ENCODE data around the gene EXOC6B. TPM values are rescaled to one million over a fixed set of nuclear protein-coding genes. Genes with fewer than 3 reads are reported as not detected.

EXOC6B gene
- total RNA-seq, 6 experiments from 2014 or later, result 7.8 to 15.1 (median 9.1) TPM

DNA sequence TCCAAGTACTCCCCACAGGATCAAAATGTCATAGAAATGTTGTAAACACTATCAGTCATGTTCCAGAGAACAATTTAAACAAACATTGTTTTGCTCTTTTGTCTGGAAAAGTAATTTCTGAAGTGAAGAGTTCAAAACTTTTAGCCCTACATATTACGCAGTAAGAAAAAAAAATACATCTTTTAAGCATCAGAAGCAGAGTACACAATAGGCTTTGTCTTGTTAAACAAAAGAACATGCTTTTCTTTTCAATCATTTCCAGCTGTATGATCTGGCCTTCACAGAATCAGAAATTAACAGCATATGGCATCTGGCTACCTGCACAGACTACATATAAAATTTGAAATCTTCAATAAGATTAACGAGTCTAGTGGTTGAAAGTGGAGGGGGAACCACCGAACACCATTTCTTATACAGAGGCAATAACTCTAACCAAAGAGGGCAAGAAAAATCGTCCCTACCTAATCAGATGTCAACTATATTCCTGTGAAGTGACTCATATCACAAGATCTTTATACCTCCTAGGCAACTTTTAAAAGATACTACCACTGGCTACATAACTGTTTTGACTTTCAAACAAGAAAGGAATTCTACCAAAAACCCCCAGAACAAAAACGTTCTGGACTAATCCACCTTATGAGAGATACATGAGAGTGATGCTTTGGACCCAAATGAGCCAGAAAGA, 149.3 kb downstream of the EXOC6B start:
- H3K4me3 ChIP-seq, result no peak overlapping the region
- TF ChIP-seq POLR2A (IDR thresholded peaks at IDR 0.05), result no peak
- TF ChIP-seq, protein P1, sequence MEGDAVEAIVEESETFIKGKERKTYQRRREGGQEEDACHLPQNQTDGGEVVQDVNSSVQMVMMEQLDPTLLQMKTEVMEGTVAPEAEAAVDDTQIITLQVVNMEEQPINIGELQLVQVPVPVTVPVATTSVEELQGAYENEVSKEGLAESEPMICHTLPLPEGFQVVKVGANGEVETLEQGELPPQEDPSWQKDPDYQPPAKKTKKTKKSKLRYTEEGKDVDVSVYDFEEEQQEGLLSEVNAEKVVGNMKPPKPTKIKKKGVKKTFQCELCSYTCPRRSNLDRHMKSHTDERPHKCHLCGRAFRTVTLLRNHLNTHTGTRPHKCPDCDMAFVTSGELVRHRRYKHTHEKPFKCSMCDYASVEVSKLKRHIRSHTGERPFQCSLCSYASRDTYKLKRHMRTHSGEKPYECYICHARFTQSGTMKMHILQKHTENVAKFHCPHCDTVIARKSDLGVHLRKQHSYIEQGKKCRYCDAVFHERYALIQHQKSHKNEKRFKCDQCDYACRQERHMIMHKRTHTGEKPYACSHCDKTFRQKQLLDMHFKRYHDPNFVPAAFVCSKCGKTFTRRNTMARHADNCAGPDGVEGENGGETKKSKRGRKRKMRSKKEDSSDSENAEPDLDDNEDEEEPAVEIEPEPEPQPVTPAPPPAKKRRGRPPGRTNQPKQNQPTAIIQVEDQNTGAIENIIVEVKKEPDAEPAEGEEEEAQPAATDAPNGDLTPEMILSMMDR (IDR thresholded peaks at IDR 0.05), result no peak
- H3K27me3 ChIP-seq, result no peaks in the 10 kb centered on the region
- intact Hi-C loops (cut with DNase I), result no loop called here
- H3K27ac ChIP-seq, result no peak overlapping the region
- 78% methylated on average over 5 of the region's 5 CpGs for WGBS (ENCODE audit: insufficient coverage, low coverage, low lambda C conversion rate, missing lambda C conversion rate)
- no peak for ATAC-seq
- H3K9me3 ChIP-seq, result no peaks in the 10 kb centered on the region
- no peaks in the 10 kb centered on the region for H3K36me3 ChIP-seq
- no peak for DNase-seq
- H3K4me1 ChIP-seq, result no peaks in the 10 kb centered on the region

DNA sequence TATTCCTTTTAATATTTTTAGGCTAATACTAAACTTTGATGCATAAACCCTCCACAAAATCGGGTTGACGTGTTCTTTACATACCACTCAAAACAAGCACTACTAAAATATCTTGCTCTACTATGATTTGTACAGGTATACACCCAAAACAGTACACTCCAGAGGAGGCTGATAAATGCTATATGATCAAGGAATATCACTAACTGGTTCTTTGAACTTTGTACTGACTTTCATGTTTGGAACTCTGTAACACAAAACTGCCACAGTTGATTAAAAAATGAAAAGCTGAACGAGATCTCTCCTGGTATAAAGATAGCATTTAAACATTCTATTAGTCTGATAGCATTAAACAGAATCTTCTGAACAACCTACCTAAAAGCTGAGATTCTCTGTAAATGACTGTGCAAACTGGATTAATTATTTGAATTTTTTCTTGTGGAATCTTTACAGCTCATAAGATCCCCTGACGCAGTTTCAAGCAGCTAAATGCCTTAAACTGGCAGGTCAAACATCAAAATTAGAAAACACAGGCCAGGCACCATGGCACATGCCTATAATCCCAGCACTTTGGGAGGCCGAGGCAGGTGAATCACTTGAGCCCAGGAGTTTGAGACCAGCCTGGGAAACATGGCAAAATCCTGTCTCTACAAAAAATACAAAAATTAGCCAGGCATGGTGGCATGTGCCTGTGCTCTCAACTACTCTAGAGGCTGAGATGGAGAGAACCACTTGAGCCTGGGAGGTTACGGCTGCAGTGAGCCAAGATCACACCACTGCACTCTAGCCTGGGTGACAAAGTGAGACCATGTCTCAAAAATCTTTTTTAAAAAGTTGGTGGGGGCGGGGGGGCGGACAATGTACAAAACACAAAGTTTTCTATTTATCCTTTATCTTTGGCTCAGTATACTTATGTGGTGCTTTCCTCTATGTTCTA, 150.6 kb downstream of the EXOC6B start:
- Histone ChIP-seq H3K27ac (no peak overlapping the region), H3K27me3 (no peaks in the 10 kb centered on the region), H3K36me3 (no peaks in the 10 kb centered on the region), H3K4me1 (no peaks in the 10 kb centered on the region), H3K9me3 (no peaks in the 10 kb centered on the region), H3K4me3 (no peak overlapping the region)
- WGBS (ENCODE audit: insufficient coverage, low coverage, low lambda C conversion rate, missing lambda C conversion rate), result 85% methylated on average over 8 of the region's 8 CpGs
- no peak for TF ChIP-seq POLR2A (IDR thresholded peaks at IDR 0.05)
- TF ChIP-seq, protein P1 (IDR thresholded peaks at IDR 0.05), result no peak
- intact Hi-C loops (cut with DNase I), result no loop called here
- ATAC-seq (no peak), DNase-seq (no peak)

DNA sequence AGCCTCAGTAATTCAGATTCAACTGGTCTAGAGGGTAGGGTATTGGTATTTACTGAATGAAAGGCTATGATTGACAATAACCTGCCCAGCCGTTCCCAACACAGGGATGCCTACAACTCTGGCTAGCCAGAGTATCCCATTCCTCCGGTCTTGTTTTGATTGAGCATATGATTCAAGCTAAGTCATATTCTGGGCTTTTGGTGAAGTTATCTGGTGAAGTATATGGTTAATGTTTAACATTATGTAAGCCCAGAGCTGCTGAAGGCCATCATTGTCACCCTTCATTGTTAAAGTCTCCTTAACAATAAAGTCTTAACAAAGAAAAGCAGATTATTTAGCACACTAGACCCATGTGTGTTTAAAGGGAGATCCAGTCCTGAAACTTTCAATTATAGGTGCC, 152.6 kb downstream of the EXOC6B start:
- TF ChIP-seq POLR2A (IDR thresholded peaks at IDR 0.05), result no peak
- TF ChIP-seq, protein P1 (IDR thresholded peaks at IDR 0.05), result no peak
- Histone ChIP-seq H3K4me3 (no peak overlapping the region), H3K4me1 (no peaks in the 10 kb centered on the region), H3K36me3 (no peaks in the 10 kb centered on the region), H3K27ac (no peak overlapping the region), H3K27me3 (no peaks in the 10 kb centered on the region), H3K9me3 (no peaks in the 10 kb centered on the region)
- 94% methylated on average over 2 of the region's 2 CpGs for WGBS (ENCODE audit: insufficient coverage, low coverage, low lambda C conversion rate, missing lambda C conversion rate)
- DNase-seq, result no peak
- intact Hi-C loops (cut with DNase I), result no loop called here
- no peak for ATAC-seq

DNA sequence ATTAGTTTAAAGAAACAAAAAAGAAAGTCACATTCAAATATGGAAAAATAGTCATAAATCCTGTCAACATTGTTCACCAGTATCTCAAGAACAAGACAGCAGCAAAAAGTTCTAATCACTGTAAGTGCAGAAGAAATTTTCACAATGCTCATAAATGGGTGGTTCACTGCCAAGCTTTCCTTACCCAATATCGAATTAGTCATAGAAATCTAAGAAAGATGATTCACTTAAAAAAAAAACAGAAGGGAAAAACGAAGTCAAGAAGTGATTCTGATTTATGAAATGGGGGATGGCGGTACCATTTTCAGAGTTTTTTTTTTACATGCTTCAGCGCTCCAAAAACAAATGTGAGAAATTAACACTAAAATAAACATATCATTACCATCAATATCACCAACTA, 156.7 kb downstream of the EXOC6B start:
- DNase-seq (no peak), ATAC-seq (no peak)
- no peaks in the 10 kb centered on the region for H3K4me1 ChIP-seq
- intact Hi-C loops (cut with DNase I), result no loop called here
- no peaks in the 10 kb centered on the region for H3K27me3 ChIP-seq
- no peak overlapping the region for H3K27ac ChIP-seq
- H3K9me3 ChIP-seq, result no peaks in the 10 kb centered on the region
- WGBS (ENCODE audit: insufficient coverage, low coverage, low lambda C conversion rate, missing lambda C conversion rate), result 69% methylated on average over 4 of the region's 4 CpGs
- H3K4me3 ChIP-seq, result no peak overlapping the region
- TF ChIP-seq, protein P1 (IDR thresholded peaks at IDR 0.05), result no peak
- no peak for TF ChIP-seq POLR2A (IDR thresholded peaks at IDR 0.05)
- no peaks in the 10 kb centered on the region for H3K36me3 ChIP-seq
